HG02840 (cell line): ENCODE data around the gene PPP2R3A.

Source experiments
- ATAC-seq: cut with Tn5 transposase; IDR thresholded peaks from one replicate; pipeline ENCODE4 v1.9.1; 2021; ENCODE audit warnings: mild to moderate bottlenecking, moderate library complexity, moderate number of reproducible peaks; ENCODE audit not compliant: unreplicated experiment, low FRiP score

PPP2R3A gene

GRCh38 chr3:136192831-136193230 is 227.3 kb downstream of the PPP2R3A start:
- ATAC-seq = no peak

DNA sequence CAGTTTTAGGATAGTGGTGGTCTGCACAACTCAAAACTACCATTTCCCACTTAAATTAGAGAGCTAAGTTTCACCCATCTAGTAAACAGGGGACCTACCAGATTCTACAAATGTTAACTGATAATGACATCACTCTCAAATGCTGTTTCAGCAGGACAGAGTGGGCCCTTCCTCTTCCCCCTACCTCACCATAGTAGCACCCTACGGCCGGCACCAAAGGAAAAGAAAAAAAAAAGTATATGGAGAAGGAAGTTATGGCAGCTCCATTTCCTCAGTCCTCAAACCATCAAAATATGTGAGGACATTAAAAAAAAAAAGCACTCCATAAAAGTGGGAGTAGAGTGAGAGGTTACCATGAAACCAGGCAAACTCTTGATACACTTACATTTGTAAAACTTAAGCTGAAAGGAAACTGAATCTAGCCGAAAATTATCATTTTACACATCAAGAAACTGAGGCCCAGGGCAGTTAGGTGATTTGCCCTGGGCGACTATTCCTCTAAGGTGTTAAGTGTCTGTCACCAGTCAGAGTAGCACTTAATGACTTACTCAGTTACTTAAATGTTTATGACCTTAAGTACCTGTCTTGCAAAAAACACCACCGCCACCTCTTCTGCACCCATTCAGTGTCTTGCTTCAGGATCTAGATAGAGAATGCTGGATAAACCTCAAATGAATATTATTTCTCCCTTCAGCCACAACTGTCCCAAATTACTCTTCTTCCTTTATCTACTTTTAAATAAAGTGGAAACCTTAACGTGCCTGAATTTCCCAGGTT is 227.9 kb downstream of the PPP2R3A start:
- no peak for ATAC-seq

GRCh38 chr3:136194409-136195257 is 229.1 kb downstream of the PPP2R3A start:
- ATAC-seq = no peak

DNA sequence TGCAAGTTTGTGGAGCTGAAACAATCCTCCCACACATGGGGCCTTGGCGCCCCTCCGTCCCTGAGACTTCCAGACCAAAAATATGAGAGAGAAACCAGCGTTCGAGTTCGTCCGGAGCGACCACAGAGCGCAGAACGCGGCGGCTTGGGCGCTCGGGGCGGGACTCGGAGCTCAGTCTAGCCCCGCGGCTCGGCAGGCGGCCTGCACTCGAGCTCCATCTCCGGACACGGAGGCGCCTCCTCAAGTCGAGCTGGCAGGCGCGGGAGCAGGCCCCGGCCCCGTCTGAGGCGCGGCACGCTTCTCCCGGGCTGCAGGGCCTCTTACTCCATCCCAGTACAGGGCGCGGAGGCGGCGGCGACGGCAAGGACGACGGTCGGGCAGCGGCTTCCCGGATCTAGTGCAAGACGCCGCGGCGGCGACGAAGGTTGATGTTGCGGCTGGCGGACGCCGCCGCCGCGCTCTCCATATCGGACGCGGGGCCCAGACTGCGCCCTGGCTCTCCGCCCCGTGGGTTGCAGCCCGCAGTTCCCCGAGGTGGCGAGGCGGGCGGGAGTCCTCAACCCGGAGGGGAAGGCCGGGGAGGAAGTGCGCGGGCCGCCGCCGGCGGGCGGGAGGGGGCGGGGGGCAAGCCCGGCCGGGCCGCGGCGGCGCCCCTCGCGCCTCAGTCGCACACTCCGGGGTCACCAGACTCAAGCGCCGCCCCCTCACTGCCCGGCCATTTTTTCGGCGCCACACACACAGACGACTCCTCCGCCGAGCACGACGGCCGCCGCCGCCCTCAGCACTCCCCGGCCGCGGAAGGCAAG is 229.9 kb downstream of the PPP2R3A start:
- peak; percentile 37 for ATAC-seq

GRCh38 chr3:136196064-136196400 is 230.5 kb downstream of the PPP2R3A start, which contains the start of gene MSL2:
MSL2 (minus strand) TSS chr3:136196335; CDS start chr3:136195113, 1,222 bp downstream.
- peak; percentile 30 for ATAC-seq

DNA sequence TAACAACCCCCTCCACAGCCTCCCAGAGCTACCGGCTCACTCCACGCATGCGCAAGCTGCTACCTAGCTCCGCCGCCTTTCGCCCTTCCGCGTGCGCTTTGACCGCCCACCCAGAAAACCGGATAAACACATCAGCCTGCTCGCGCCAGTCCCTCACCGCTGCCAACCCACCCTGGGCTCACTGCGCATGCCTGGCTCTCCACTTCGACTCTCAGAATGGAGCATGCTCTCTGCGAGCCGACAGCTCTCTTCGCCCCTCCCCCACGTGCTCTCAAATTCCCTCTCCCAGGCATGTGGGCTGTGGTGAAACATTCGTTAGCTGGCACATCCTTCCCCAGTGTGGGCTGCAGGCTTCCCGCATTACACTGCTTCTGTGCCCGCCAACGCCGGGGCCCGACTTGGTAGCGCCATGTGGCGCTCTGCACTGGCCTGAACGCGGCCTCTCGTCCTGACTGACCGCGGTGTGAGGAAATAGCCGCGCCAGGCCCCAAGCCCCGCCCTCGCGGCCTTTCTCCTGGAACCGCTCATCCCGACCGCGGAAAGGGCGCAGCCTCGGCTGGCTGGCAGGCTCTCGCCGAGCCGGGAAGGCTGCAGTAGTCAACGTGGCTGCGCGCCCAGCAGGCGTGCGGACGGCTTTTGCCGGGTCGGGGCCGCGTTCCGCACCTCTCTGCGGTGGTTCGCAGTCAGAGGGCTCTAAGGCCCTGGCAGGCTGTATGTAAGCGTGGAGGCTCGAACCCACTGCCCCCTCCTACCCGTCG is 231.1 kb downstream of the PPP2R3A start:
- ATAC-seq = peak; percentile 71

DNA sequence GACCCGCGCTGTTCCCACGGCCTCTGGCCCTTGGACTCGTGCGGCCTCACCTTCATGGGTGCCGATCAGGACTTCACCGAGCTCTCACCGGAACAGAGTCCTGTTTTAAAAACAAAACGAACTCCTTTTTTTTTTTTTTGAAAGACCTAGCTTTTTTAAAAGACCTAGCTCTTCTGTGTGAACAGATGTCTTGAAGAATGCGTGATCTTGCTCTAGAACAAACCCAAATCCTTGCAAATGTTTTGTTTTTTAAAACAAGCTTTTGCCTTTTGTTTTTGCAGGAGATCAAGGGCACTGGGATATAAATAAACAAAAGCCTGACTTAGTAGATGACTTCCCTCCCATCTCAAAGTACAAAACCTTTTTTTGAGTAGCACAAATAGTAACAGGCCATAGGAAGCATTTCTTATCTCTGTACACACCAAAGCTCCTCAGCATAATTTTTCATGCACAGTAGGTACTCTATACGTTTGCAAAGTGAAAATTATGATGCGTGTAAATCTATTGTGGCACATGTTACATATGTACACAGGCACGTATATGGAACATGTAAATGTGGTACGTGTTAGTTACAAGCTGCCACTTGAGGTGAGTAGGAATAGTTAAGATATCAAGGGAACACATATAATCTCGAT is 231.7 kb downstream of the PPP2R3A start:
- ATAC-seq = no peak
